AG09319 (cell line): Measurements from ENCODE around the gene C22orf39.
A peak's percentile ranks its signal among the peaks of the same experiment; 100 is the strongest.

Source experiments
- DNase-seq: peaks from one replicate; pipeline ENCODE4 v3.0.0-alpha.2; 2010; ENCODE audit warnings: low read depth; ENCODE audit errors: extremely low read depth
- CTCF ChIP-seq: IDR thresholded peaks from 2 replicates; pipeline ENCODE4 v1.5.1; 2011; ENCODE audit warnings: low read depth, mild to moderate bottlenecking, inconsistent platforms, low read length, moderate library complexity

The C22orf39 gene

DNA sequence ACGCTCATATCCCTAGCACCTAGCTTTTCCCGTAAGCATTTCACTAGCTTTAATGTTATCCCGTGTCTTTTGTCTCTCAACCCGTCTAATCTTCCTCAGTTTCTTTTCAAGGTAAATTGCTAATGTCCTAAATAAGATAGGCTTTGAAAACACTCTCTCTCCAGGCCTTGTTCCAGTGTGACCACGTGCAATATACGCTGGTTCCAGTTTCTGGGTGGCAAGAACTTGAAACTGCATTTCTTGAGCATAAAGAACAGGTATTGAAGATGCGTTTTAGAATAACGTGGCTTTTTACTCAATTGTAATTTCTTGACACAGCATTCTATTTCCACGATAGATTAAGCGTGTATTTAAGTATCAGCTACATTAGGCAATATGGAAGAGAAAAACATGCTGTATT lies 33.3 kb upstream of the C22orf39 start:
- DNase-seq: no peak
- no peak for TF ChIP-seq CTCF

- no peak for DNase-seq
These were observed 32.7 kb upstream of the C22orf39 start for GRCh38 chr22:19480173-19480568.

GRCh38 chr22:19479355-19480172 lies 32.1 kb upstream of the C22orf39 start, which contains the start of gene CDC45:
Gene CDC45 (plus strand): TSS chr22:19479920. CDS start chr22:19479969, 49 bp downstream.
- no peak for TF ChIP-seq CTCF

More at GRCh38 chr22:19480173-19480568, 32.7 kb upstream of the C22orf39 start:
- no peak for TF ChIP-seq CTCF

GRCh38 chr22:19478901-19479354 lies 31.4 kb upstream of the C22orf39 start, which contains the start of gene UFD1:
Gene UFD1 (minus strand): TSS chr22:19479193. CDS start chr22:19479085, 108 bp downstream.
- TF ChIP-seq CTCF: no peak
- peak; percentile 54 for DNase-seq

More at GRCh38 chr22:19479355-19480172, 32.1 kb upstream of the C22orf39 start, which contains the start of gene CDC45:
- DNase-seq: peak; percentile 95

DNA sequence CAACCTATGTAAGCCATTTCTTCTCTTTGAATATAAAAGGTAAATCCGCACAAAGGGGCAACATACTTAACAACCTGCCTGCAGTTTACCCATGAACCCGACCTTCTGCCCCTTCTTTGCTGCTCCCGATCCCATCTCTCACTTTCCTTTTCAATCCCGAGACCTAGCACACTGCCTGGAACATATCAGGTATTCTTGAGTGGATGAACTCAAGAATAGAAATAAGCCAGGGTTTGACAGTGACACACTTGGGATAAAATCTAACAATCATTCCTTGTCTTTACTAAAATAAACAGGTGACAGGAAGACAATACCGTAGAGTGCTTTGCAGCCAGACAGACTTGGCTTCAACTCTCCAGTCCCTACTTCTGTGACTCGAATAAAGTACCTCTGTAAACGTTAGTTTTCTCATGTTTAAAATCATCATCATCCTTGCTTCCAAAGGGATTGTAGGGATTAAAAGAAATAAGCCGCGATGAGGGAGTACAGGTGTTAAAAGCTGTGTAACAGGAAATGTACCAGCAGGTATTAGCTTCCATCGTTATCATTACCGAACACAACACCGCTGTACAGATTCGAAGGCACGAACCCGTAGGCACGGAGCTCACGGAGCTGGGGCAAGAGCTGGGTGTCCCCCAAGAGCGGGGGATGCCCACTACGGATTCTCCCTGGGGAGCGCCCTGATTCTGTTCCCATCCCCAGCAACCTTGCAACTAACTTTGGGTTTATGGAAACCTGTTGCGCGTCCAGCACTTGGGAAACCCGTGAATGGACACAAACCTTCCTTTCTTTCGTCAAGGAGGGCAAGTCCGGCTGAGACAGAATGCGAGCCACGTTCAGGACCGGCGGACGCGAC lies 30.8 kb upstream of the C22orf39 start:
- no peak for DNase-seq
- TF ChIP-seq CTCF: no peak

- TF ChIP-seq CTCF: peak; percentile 21; the same call in 1 of the 2 replicates
- DNase-seq: no peak
These were observed 30.0 kb upstream of the C22orf39 start for GRCh38 chr22:19477321-19478044.
